GM12878 (cell line): ENCODE results near the gene ZNF322. TPM values are rescaled to one million over a fixed set of nuclear protein-coding genes. Genes with fewer than 3 reads are reported as not detected.

Source experiments
- ATAC-seq: fragments of 200-7000 bp; cut with Tn5 transposase; 3 replicates; pipeline ENCODE4 v1.9.1; 2020; ENCODE audit warnings: mild to moderate bottlenecking, moderate library complexity
- BruUV-seq: library from RNA; stranded (reverse); fragments of 400-500 nt; replicated peaks from 2 replicates; lab custom pipeline; 2021; lab: Mats Ljungman, UMichigan
- CTCF ChIA-PET: fragments of 300-600 bp; sonication (Branson Sonifier 250); formaldehyde crosslinking; extraction: SDS; loops from one replicate; lab custom pipeline; 2021; ENCODE audit warnings: inconsistent platforms; lab: Yijun Ruan, JAX
- POLR2A ChIA-PET: fragments of 350-600 bp; formaldehyde crosslinking; extraction: SDS; loops from one replicate; lab custom pipeline; 2021; ENCODE audit warnings: inconsistent platforms; lab: Charles Lee
- RAD21 ChIA-PET: fragments of 300-600 bp; sonication (Branson Sonifier 250); formaldehyde crosslinking; loops from one replicate; lab custom pipeline; 2023; ENCODE audit warnings: antibody characterized with exemption; ENCODE audit not compliant: unreplicated experiment; lab: Charles Lee
- SMC1A ChIA-PET: fragments of 300-600 bp; sonication (Branson Sonifier 250); formaldehyde crosslinking; loops from one replicate; lab custom pipeline; 2023; ENCODE audit not compliant: unreplicated experiment, uncharacterized antibody; lab: Charles Lee
- DNase-seq: peaks from one replicate; pipeline ENCODE4 v3.0.0-alpha.2; 2011; ENCODE audit warnings: low read depth, low spot score
- FAIRE-seq: peaks from 3 replicates; lab custom pipeline; 2011; peaks lifted over from hg19 to GRCh38; lab: Jason Lieb, UNC
- H2AFZ ChIP-seq: 2 replicates; pipeline ENCODE4 v1.6.0; 2011; ENCODE audit warnings: low read depth, low read length, control low read depth; ENCODE audit not compliant: control insufficient read depth
- H3K27ac ChIP-seq: 2 replicates; pipeline ENCODE4 v1.5.1; 2011; ENCODE audit warnings: control low read depth; ENCODE audit not compliant: control insufficient read depth, insufficient read depth
- H3K27me3 ChIP-seq, 2 experiments: replicated peaks in 1 of 2; 2 replicates each; pipeline versions ENCODE4 v1.6.0 to v1.6.1; 2011; ENCODE audit warnings: low read length in 1 of 2; ENCODE audit not compliant: control insufficient read depth in 2 of 2, insufficient read depth in 2 of 2
- H3K36me3 ChIP-seq, 2 experiments: 2 replicates each; pipeline ENCODE4 v1.5.1; 2011; ENCODE audit warnings: low read length in 1 of 2; ENCODE audit not compliant: control insufficient read depth in 2 of 2, insufficient read depth in 2 of 2
- H3K4me1 ChIP-seq: 2 replicates; pipeline ENCODE4 v1.6.1; 2011; ENCODE audit warnings: mild to moderate bottlenecking, low read length, moderate library complexity, mixed read lengths; ENCODE audit not compliant: control insufficient read depth, insufficient read depth
- H3K4me2 ChIP-seq: 2 replicates; pipeline ENCODE4 v1.6.0; 2011; ENCODE audit warnings: control low read depth; ENCODE audit not compliant: control insufficient read depth, insufficient read depth
- H3K4me3 ChIP-seq: fragments of 200-600 bp; sonication (generic); 2 replicates; pipeline ENCODE4 v1.5.1; 2016
- H3K79me2 ChIP-seq: 2 replicates; pipeline ENCODE4 v1.6.0; 2011; ENCODE audit warnings: low read length; ENCODE audit not compliant: control insufficient read depth, insufficient read depth
- H3K9ac ChIP-seq: 2 replicates; pipeline ENCODE4 v1.8.0; 2011; ENCODE audit warnings: low read length, control low read depth, mixed read lengths; ENCODE audit not compliant: control insufficient read depth, insufficient read depth
- H3K9me3 ChIP-seq: replicated peaks from 3 replicates; pipeline ENCODE4 v1.5.1; 2011; ENCODE audit warnings: mild to moderate bottlenecking, low read length; ENCODE audit not compliant: control insufficient read depth, insufficient read depth
- H4K20me1 ChIP-seq: 2 replicates; pipeline ENCODE4 v1.6.0; 2011; ENCODE audit not compliant: control insufficient read depth, insufficient read depth
- CBX3 ChIP-seq: fragments of 200-600 bp; sonication (generic); IDR thresholded peaks from 2 replicates; pipeline ENCODE4 v1.6.1; 2016; ENCODE audit warnings: low read depth, borderline replicate concordance
- CHD2 ChIP-seq: IDR thresholded peaks from 2 replicates; pipeline ENCODE4 v1.6.1; 2011; ENCODE audit warnings: low read depth, low read length, improper control_type of control experiment, borderline replicate concordance
- CREB1 ChIP-seq: IDR thresholded peaks from 2 replicates; pipeline ENCODE4 v1.6.1; 2012; ENCODE audit warnings: low read depth, mild to moderate bottlenecking, inconsistent platforms
- DPF2 ChIP-seq: fragments of 450-650 bp; IDR thresholded peaks from 2 replicates; pipeline ENCODE4 v1.6.1; 2017; ENCODE audit warnings: mild to moderate bottlenecking
- EP300 ChIP-seq, 2 experiments: fragments of 150-350 bp in 1 of 2; IDR thresholded peaks; 2 replicates each; pipeline ENCODE4 v1.6.1; 2011 to 2012; ENCODE audit warnings: low read depth in 2 of 2, low read length in 2 of 2, borderline replicate concordance in 1 of 2, improper control_type of control experiment in 1 of 2, inconsistent platforms in 1 of 2; ENCODE audit not compliant: control insufficient read depth in 1 of 2
- HDAC6 ChIP-seq: fragments of 200-600 bp; sonication (generic); IDR thresholded peaks from one replicate; pipeline ENCODE4 v1.8.0; 2017; ENCODE audit warnings: antibody characterized with exemption; ENCODE audit not compliant: unreplicated experiment
- HDGF ChIP-seq: fragments of 450-650 bp; IDR thresholded peaks from 2 replicates; pipeline ENCODE4 v1.6.1; 2016; ENCODE audit warnings: antibody characterized with exemption
- KDM1A ChIP-seq: fragments of 200-600 bp; sonication (generic); IDR thresholded peaks from 2 replicates; pipeline ENCODE4 v1.6.1; 2016; ENCODE audit warnings: borderline replicate concordance
- MEF2B ChIP-seq: fragments of 450-650 bp; IDR thresholded peaks from 2 replicates; pipeline ENCODE4 v1.6.1; 2018; ENCODE audit warnings: mild to moderate bottlenecking, moderate library complexity; ENCODE audit not compliant: partially characterized antibody, poor library complexity, severe bottlenecking
- MTA2 ChIP-seq: fragments of 450-650 bp; IDR thresholded peaks from 2 replicates; pipeline ENCODE4 v1.6.1; 2016; ENCODE audit warnings: low read depth, mild to moderate bottlenecking, moderate library complexity
- MXI1 ChIP-seq: fragments of 150-350 bp; IDR thresholded peaks from 2 replicates; pipeline ENCODE4 v1.6.1; 2011; ENCODE audit warnings: low read depth, mild to moderate bottlenecking, inconsistent platforms, low read length, improper control_type of control experiment
- NBN ChIP-seq: fragments of 450-650 bp; IDR thresholded peaks from 2 replicates; pipeline ENCODE4 v1.6.1; 2016
- POLR2AphosphoS2 ChIP-seq: IDR thresholded peaks from 2 replicates; pipeline ENCODE4 v1.6.1; 2011; ENCODE audit warnings: low read depth, mild to moderate bottlenecking, low read length, improper control_type of control experiment, moderate library complexity
- RAD21 ChIP-seq: IDR thresholded peaks from 2 replicates; pipeline ENCODE4 v1.6.1; 2011; ENCODE audit warnings: mild to moderate bottlenecking, low read depth, low read length, moderate library complexity; ENCODE audit not compliant: insufficient read depth
- RBBP5 ChIP-seq: fragments of 200-600 bp; sonication (generic); conservative IDR thresholded peaks from 2 replicates; pipeline ENCODE4 v1.6.1; 2016
- SMC3 ChIP-seq: IDR thresholded peaks from 2 replicates; pipeline ENCODE4 v1.6.1; 2011; ENCODE audit warnings: low read length, improper control_type of control experiment, borderline replicate concordance
- TARDBP ChIP-seq: IDR thresholded peaks from 2 replicates; pipeline ENCODE4 v1.6.1; 2016; ENCODE audit warnings: borderline replicate concordance
- ZBED1 ChIP-seq: IDR thresholded peaks from 2 replicates; pipeline ENCODE4 v1.6.1; 2016; ENCODE audit warnings: borderline replicate concordance
- ZNF622 ChIP-seq: fragments of 450-650 bp; IDR thresholded peaks from 2 replicates; pipeline ENCODE4 v1.6.1; 2017; ENCODE audit warnings: mild to moderate bottlenecking, inconsistent platforms
- ZZZ3 ChIP-seq: IDR thresholded peaks from 2 replicates; pipeline ENCODE4 v1.6.1; 2011; ENCODE audit warnings: low read depth; ENCODE audit not compliant: control insufficient read depth, insufficient read length
- WGBS: methylation state at CpG from one replicate; pipeline ENCODE4 v1.1.6; 2016; ENCODE audit warnings: low lambda C conversion rate; ENCODE audit not compliant: insufficient replicate concordance, insufficient coverage; ENCODE audit errors: missing lambda C conversion rate; 5-methylcytosine and 5-hydroxymethylcytosine counted together
- in situ Hi-C: fragments of 300-500 bp; cut with MboI; formaldehyde crosslinking; loops from 9 replicates; pipeline ENCODE4 v1.14.3; 2018; ENCODE audit warnings: mixed read lengths
- intact Hi-C: fragments of 100-400 bp; cut with micrococcal nuclease; formaldehyde crosslinking; loops from one replicate; pipeline ENCODE4 v1.14.2; 2022; ENCODE audit not compliant: unreplicated experiment
- polyA plus RNA-seq, 11 experiments: library from polyadenylated mRNA; depleted of rRNA in 4 of 11; unstranded in 6 of 11; stranded (reverse) in 5 of 11; fragments of >200 nt; fragmentation: Nextera tagmentation in 4 of 11; fragmentation: Illumina TruSeq in 1 of 11; extraction: Ambion mirVana in 4 of 11; extraction: Trizol in 1 of 11; gene quantifications; 1 replicate in 1 of 11; 2 replicates in 10 of 11; pipeline versions ENCODE4 v1.2.1 to v1.2.3, GENCODE V29; 2011 to 2016; ENCODE audit warnings: inconsistent platforms in 2 of 11, missing spikeins in 2 of 11, low read depth in 1 of 11
- total RNA-seq, 4 experiments: library from RNA; depleted of rRNA in 3 of 4; stranded (reverse); fragments of >200 nt in 3 of 4; fragmentation: Illumina TruSeq in 1 of 4; extraction: Trizol in 1 of 4; gene quantifications; 2 replicates each; pipeline versions ENCODE4 v1.2.1 to v1.2.3, GENCODE V29; 2013 to 2021
- TF ChIP-seq, protein P1 (sequence below): fragments of 450-650 bp; IDR thresholded peaks from 2 replicates; pipeline ENCODE4 v1.6.1; 2017; ENCODE audit warnings: mild to moderate bottlenecking, low read depth, inconsistent platforms; ENCODE audit not compliant: poor library complexity, severe bottlenecking
- TF ChIP-seq, protein P2 (sequence below): fragments of 450-650 bp; IDR thresholded peaks from 2 replicates; pipeline ENCODE4 v1.6.1; 2017; ENCODE audit warnings: borderline replicate concordance

Gene ZNF322
- total and polyA plus RNA-seq, 10 of the 15 experiments (the other 5 are each of a cell fraction or from before 2014, with no cell fraction given) = 2.7 to 19.1 (median 11.9) TPM

DNA sequence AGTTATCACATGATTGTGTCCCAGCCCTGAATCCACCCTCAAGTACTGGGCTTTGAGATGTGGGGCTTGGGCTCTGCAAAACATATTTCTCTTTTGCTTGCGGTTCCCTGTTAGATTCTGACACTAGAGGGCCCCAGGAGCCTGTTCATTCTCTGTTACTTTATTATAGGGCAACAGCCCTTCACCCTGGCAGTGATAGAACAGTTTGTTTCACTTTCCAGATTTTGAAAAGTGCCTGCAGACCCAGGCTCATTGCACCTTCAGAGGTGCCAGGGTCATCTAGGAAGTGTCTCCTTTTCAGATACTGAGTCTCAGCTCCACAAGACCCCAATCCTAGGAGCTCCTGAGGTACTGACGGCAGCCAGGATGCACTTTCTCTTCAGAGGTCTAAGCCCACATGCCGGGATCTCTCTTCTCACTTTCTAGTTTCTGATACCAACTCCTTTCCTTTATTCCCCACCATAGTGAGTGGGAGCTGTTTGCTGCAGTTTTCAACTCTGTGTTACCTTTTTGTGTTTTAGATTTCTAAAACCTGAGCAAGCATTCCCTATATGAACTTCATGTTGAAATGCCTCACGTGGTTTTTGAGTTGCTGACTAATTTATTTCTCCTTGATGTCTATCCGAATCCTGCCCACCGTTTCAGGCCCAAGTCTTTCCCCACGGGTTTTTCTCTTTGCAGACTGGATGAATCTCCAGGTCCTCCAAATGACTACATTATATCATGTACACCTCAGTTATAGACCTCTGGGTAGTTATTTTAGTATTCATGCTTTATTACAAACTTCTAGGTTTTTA, 51.9 kb downstream of the ZNF322 start (continued):
- TF ChIP-seq, protein P1, sequence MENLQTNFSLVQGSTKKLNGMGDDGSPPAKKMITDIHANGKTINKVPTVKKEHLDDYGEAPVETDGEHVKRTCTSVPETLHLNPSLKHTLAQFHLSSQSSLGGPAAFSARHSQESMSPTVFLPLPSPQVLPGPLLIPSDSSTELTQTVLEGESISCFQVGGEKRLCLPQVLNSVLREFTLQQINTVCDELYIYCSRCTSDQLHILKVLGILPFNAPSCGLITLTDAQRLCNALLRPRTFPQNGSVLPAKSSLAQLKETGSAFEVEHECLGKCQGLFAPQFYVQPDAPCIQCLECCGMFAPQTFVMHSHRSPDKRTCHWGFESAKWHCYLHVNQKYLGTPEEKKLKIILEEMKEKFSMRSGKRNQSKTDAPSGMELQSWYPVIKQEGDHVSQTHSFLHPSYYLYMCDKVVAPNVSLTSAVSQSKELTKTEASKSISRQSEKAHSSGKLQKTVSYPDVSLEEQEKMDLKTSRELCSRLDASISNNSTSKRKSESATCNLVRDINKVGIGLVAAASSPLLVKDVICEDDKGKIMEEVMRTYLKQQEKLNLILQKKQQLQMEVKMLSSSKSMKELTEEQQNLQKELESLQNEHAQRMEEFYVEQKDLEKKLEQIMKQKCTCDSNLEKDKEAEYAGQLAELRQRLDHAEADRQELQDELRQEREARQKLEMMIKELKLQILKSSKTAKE = peak; percentile 22
- TF ChIP-seq RAD21 (peak; percentile 96), SMC3 (peak; percentile 89), HDAC6 (no peak), HDGF (no peak), CHD2 (0 out of 2 replicates have a peak, but pooled peaks have one; percentile 16)

GRCh38 chr6:26604797-26605196, 54.7 kb downstream of the ZNF322 start:
- no peaks in the 10 kb centered on the region for H3K27me3 ChIP-seq
- BruUV-seq = no TSS peak
- SMC1A ChIA-PET = interaction anchor here (0.7 kb wide), 1 partner anchor 100 kb away, joined by 3 read pairs; no protein-coding TSS in a partner anchor
- no peaks in the 10 kb centered on the region for H4K20me1 ChIP-seq
- WGBS = 49% methylated on average over 3 of the region's 3 CpGs
- no peak overlapping the region for H3K27ac ChIP-seq
- no peaks in the 10 kb centered on the region; the same call in 1 of the 2 replicates for H3K4me1 ChIP-seq
- in situ Hi-C loops = no loop called here
- FAIRE-seq (no peak), DNase-seq (no peak), ATAC-seq (no peak)
- H2AFZ ChIP-seq = no peak overlapping the region
- no peak overlapping the region for H3K4me2 ChIP-seq
- no peak overlapping the region for H3K9ac ChIP-seq
- CTCF ChIA-PET = no interaction called here
- no peaks in the 10 kb centered on the region for H3K9me3 ChIP-seq
- intact Hi-C loops = loop anchor here (5.0 kb wide), 1 partner anchor 553 kb away; no protein-coding TSS in a partner anchor
- no peaks in the 10 kb centered on the region for H3K79me2 ChIP-seq
- H3K36me3 ChIP-seq = peaks cover 0 to 5% of the 10 kb centered on the region in 2 experiments; a peak in 2 of 4 replicates
- RAD21 ChIA-PET = no interaction called here
- POLR2A ChIA-PET = no interaction called here
- no peak overlapping the region for H3K4me3 ChIP-seq
- no peak for TF ChIP-seq MTA2
- no peak for TF ChIP-seq MEF2B
- TF ChIP-seq MXI1 = no peak
- no peak for TF ChIP-seq ZZZ3
- TF ChIP-seq TARDBP = no peak
- TF ChIP-seq DPF2 = no peak
- no peak for TF ChIP-seq KDM1A
- TF ChIP-seq, protein P2, sequence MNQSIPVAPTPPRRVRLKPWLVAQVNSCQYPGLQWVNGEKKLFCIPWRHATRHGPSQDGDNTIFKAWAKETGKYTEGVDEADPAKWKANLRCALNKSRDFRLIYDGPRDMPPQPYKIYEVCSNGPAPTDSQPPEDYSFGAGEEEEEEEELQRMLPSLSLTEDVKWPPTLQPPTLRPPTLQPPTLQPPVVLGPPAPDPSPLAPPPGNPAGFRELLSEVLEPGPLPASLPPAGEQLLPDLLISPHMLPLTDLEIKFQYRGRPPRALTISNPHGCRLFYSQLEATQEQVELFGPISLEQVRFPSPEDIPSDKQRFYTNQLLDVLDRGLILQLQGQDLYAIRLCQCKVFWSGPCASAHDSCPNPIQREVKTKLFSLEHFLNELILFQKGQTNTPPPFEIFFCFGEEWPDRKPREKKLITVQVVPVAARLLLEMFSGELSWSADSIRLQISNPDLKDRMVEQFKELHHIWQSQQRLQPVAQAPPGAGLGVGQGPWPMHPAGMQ = no peak
- TF ChIP-seq NBN = no peak
- no peak for TF ChIP-seq POLR2AphosphoS2
- no peak for TF ChIP-seq CREB1
- TF ChIP-seq CBX3 = no peak
- TF ChIP-seq ZNF622 = no peak
- no peak for TF ChIP-seq EP300 (IDR thresholded peaks at IDR 0.05; ENCODE audit: borderline replicate concordance in 1 of 2, control insufficient read depth in 1 of 2, low read depth in 2 of 2, low read length in 2 of 2)
- no peak for TF ChIP-seq ZBED1
- no peak for TF ChIP-seq RBBP5
